Thymus (tissue), 11 donors: Measurements from ENCODE around the gene LHX5. TPM values are rescaled to one million over a fixed set of nuclear protein-coding genes. Genes with fewer than 3 reads are reported as not detected.

Experiments used
- DNase-seq, 9 donors: peaks; one replicate each; pipeline ENCODE4 v3.0.0-alpha.2; 2013; ENCODE audit warnings: low spot score in 9 of 9, low read depth in 6 of 9, missing footprints in 1 of 9
- H3K27ac ChIP-seq, 2 donors: one replicate each; pipeline ENCODE4 v1.5.1; 2013; ENCODE audit warnings: control low read depth in 1 of 2, low read depth in 1 of 2, low read length in 1 of 2, mild to moderate bottlenecking in 1 of 2, moderate library complexity in 1 of 2
- H3K27me3 ChIP-seq, 2 donors: one replicate each; pipeline ENCODE4 v1.5.1; 2013; ENCODE audit warnings: low read length in 1 of 2; ENCODE audit not compliant: control insufficient read depth in 2 of 2, insufficient read depth in 1 of 2
- H3K36me3 ChIP-seq, 2 donors: one replicate each; pipeline ENCODE4 v1.5.1; 2013; ENCODE audit warnings: low read length in 1 of 2, mild to moderate bottlenecking in 1 of 2, moderate library complexity in 1 of 2; ENCODE audit not compliant: control insufficient read depth in 2 of 2, insufficient read depth in 2 of 2
- H3K4me1 ChIP-seq, 2 donors: one replicate each; pipeline ENCODE4 v1.5.1; 2013; ENCODE audit warnings: low read length in 2 of 2; ENCODE audit not compliant: control insufficient read depth in 2 of 2, insufficient read depth in 2 of 2
- H3K4me3 ChIP-seq, 2 donors: one replicate each; pipeline ENCODE4 v1.5.1; 2013; ENCODE audit warnings: low read length in 2 of 2, control low read depth in 1 of 2, mild to moderate bottlenecking in 1 of 2
- H3K9me3 ChIP-seq, 2 donors: one replicate each; pipeline ENCODE4 v1.5.1; 2013; ENCODE audit warnings: low read length in 1 of 2, mild to moderate bottlenecking in 1 of 2; ENCODE audit not compliant: control insufficient read depth in 2 of 2, insufficient read depth in 1 of 2
- WGBS: extraction: QIAGEN DNeasy Blood & Tissue Kit; methylation state at CpG from one replicate; pipeline ENCODE4 v1.1.7; 2013; 5-methylcytosine and 5-hydroxymethylcytosine counted together
- polyA plus RNA-seq: library from polyadenylated mRNA; stranded (reverse); fragments of 200-250 nt; gene quantifications from one replicate; pipeline ENCODE4 v1.2.3, GENCODE V29; 2013
- total RNA-seq: library from RNA; stranded (reverse); fragments of 120-200 nt; gene quantifications from one replicate; pipeline ENCODE4 v1.2.4, GENCODE V29; 2013
- donor health status: healthy.

The LHX5 gene
- total and polyA plus RNA-seq, 2 donors = under 0.01 to 0.05 TPM

GRCh38 chr12:113468365-113469223, 3.1 kb downstream of the LHX5 start:
- DNase-seq = no peak
- Histone ChIP-seq H3K9me3 (no peaks in the 10 kb centered on the region), H3K27me3 (peaks cover 98 to 100% of the 10 kb centered on the region in 2 donors), H3K36me3 (no peaks in the 10 kb centered on the region), H3K27ac (no peak overlapping the region), H3K4me1 (no peaks in the 10 kb centered on the region), H3K4me3 (no peak overlapping the region)
- 7% methylated on average over 38 of the region's 38 CpGs for WGBS

- H3K4me1 ChIP-seq = no peaks in the 10 kb centered on the region
- H3K27ac ChIP-seq = no peak overlapping the region
- H3K27me3 ChIP-seq = peaks cover 100% of the 10 kb centered on the region in 2 donors
- WGBS = 3% methylated on average over 78 of the region's 78 CpGs
- DNase-seq = no peak
- H3K4me3 ChIP-seq = peak overlapping the region in 1 of 2 donors; percentile 22
- H3K36me3 ChIP-seq = no peaks in the 10 kb centered on the region
- H3K9me3 ChIP-seq = no peaks in the 10 kb centered on the region
Measured at GRCh38 chr12:113467502-113468364, 3.9 kb downstream of the LHX5 start.

GRCh38 chr12:113467142-113467501, 4.5 kb downstream of the LHX5 start:
- Histone ChIP-seq H3K4me1 (no peaks in the 10 kb centered on the region), H3K9me3 (no peaks in the 10 kb centered on the region), H3K27me3 (peaks cover 98 to 100% of the 10 kb centered on the region in 2 donors), H3K4me3 (peak overlapping the region in 1 of 2 donors; percentile 22), H3K36me3 (no peaks in the 10 kb centered on the region), H3K27ac (no peak overlapping the region)
- no peak for DNase-seq
- WGBS = 6% methylated on average over 31 of the region's 31 CpGs

DNA sequence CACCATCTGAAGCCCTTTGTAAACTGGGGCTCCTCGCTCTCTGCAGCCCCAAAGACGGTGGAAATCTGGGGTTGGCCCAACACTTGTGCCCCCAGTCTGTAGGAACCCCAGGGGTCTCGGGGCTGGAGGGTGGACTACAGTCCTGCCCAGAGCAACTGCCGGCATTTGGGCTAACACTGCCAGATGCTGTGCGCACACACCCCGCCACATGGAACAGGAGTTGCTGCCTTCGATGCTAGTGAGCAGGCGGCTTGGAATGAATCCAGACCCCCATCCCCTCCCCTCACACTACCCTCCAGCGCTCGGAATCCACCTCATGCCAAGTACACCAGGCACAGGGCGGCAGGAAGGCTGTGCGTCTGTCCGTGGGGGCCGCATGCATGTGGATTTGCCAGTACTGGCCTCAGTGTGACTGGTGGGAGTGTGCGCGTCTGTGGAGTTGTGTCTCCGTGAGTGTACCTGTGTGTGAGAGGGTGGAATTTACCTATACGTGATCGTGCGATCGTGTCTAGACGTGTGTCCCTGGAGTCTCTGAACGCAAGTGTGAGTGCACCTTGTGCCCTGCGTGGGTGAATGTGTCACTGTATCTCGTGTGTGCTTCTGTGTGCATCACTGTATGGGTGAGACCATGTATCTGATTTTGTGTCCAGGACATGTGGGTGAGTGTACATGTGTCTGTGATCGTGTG, 5.1 kb downstream of the LHX5 start:
- H3K4me1 ChIP-seq = no peaks in the 10 kb centered on the region
- no peak overlapping the region for H3K4me3 ChIP-seq
- H3K27me3 ChIP-seq = peaks cover 94 to 99% of the 10 kb centered on the region in 2 donors
- no peak overlapping the region for H3K27ac ChIP-seq
- no peaks in the 10 kb centered on the region for H3K36me3 ChIP-seq
- WGBS = 10% methylated on average over 26 of the region's 26 CpGs
- DNase-seq = no peak
- no peaks in the 10 kb centered on the region for H3K9me3 ChIP-seq

DNA sequence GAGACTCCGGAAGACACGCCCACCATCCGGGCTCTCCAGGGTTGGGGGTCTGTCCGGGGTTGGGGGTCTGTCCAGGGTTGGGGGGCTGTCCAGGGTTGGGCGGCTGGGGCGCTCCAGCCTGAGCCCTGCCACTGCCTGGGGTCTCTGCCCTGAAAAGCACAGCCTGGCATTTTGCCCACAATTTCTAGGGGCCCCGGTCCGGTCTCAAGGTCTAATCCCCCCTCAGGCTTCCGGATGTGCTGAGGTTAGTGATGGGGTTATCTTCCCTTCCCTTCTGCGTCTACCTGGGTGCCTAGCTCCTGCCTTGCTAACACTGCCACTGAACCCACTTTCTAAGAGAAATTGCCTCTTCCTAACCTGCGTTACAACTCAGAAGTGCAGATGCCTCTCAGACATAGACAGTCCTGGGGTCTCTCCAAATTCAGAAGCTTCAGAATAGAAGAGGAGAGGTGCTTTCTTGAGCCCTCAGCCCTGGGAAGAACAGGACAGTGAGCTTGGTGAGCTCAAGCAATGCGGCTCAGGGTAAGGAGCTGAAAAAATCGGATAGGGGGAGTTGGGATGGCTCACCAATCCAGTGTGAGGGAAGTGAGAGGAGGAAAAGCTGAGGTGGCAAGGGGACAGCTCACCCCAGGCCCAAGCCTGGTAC, 5.7 kb downstream of the LHX5 start:
- Histone ChIP-seq H3K27me3 (peaks cover 90 to 97% of the 10 kb centered on the region in 2 donors), H3K36me3 (no peaks in the 10 kb centered on the region), H3K4me1 (no peaks in the 10 kb centered on the region), H3K4me3 (no peak overlapping the region), H3K27ac (no peak overlapping the region), H3K9me3 (no peaks in the 10 kb centered on the region)
- 4% methylated on average over 13 of the region's 13 CpGs for WGBS
- DNase-seq = no peak

GRCh38 chr12:113464852-113465719, 6.6 kb downstream of the LHX5 start:
- Histone ChIP-seq H3K4me1 (no peaks in the 10 kb centered on the region), H3K9me3 (no peaks in the 10 kb centered on the region), H3K4me3 (no peak overlapping the region), H3K36me3 (no peaks in the 10 kb centered on the region), H3K27me3 (peaks cover 82 to 92% of the 10 kb centered on the region in 2 donors), H3K27ac (no peak overlapping the region)
- no peak for DNase-seq
- WGBS = 4% methylated on average over 64 of the region's 64 CpGs

DNA sequence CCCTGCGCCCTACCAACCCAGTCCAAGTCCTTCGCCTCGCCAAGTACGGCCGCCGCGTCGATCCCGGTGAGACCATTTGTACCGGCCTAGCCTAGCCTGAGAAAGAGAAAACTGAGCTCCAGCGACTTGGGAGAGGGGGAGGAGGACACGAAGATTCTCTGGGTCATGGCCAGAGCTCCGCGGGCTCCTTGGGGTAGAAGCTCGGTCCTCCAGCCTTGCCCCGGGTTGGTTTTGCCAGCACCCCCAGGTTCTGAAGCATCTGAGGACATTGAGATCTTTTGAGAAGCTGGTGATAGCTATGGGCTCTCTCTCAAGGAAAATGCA, 7.3 kb downstream of the LHX5 start:
- H3K4me1 ChIP-seq = no peaks in the 10 kb centered on the region
- 3% methylated on average over 16 of the region's 16 CpGs for WGBS
- DNase-seq = no peak
- H3K4me3 ChIP-seq = no peak overlapping the region
- H3K27me3 ChIP-seq = peaks cover 75 to 91% of the 10 kb centered on the region in 2 donors
- no peaks in the 10 kb centered on the region for H3K9me3 ChIP-seq
- H3K36me3 ChIP-seq = no peaks in the 10 kb centered on the region
- H3K27ac ChIP-seq = no peak overlapping the region

GRCh38 chr12:113463746-113464451, 7.8 kb downstream of the LHX5 start:
- no peak overlapping the region for H3K4me3 ChIP-seq
- H3K27ac ChIP-seq = no peak overlapping the region
- DNase-seq = no peak
- H3K4me1 ChIP-seq = no peaks in the 10 kb centered on the region
- peaks cover 70 to 91% of the 10 kb centered on the region in 2 donors for H3K27me3 ChIP-seq
- H3K9me3 ChIP-seq = no peaks in the 10 kb centered on the region
- WGBS = 4% methylated on average over 57 of the region's 57 CpGs
- no peaks in the 10 kb centered on the region for H3K36me3 ChIP-seq
